ENCODE results near the gene ST7. TPM values are rescaled to one million over a fixed set of nuclear protein-coding genes. Genes with fewer than 3 reads are reported as not detected.

Gene ST7
- total RNA-seq, 1 experiment from 2014 or later = 12.9 TPM

- Histone ChIP-seq H2BK5ac (ENCODE audit: insufficient read length, low read length) (no peak overlapping the region), H2BK120ac (ENCODE audit: low read depth, low read length, poor library complexity, severe bottlenecking) (no peak overlapping the region), H4K8ac (replicated peaks; ENCODE audit: insufficient read length, low read depth, low read length) (no peak overlapping the region), H3K27ac (ENCODE audit: insufficient read length, low read depth, low read length) (no peak overlapping the region), H4K5ac (ENCODE audit: insufficient read length, low read depth, low read length) (no peak overlapping the region), H3K9ac (ENCODE audit: extremely low read depth, insufficient read length, low read length) (no peak overlapping the region), H3K79me2 (ENCODE audit: insufficient read depth, low read length) (no peaks in the 10 kb centered on the region), H3T11ph (ENCODE audit: low read length) (no peak overlapping the region), H2BK15ac (ENCODE audit: low read depth, low read length) (no peak overlapping the region), H3K23me2 (ENCODE audit: insufficient read length, low read depth, low read length, poor library complexity, severe bottlenecking) (no peaks in the 10 kb centered on the region), H2BK12ac (ENCODE audit: insufficient read length, low read depth, low read length) (no peak overlapping the region), H3K56ac (ENCODE audit: insufficient read length, low read depth, low read length) (no peak overlapping the region), H4K91ac (ENCODE audit: insufficient read length, low read depth, low read length) (no peak overlapping the region), H3K27me3 (ENCODE audit: insufficient read depth, low read length) (no peaks in the 10 kb centered on the region), H4K20me1 (ENCODE audit: control insufficient read depth, insufficient read depth, insufficient read length) (no peaks in the 10 kb centered on the region), H3K9me3 (ENCODE audit: control insufficient read depth, low read depth, low read length) (no peaks in the 10 kb centered on the region), H3K4me1 (ENCODE audit: insufficient read depth, low read length) (no peaks in the 10 kb centered on the region), H3K4ac (ENCODE audit: low read depth, low read length) (no peak overlapping the region), H3K23ac (ENCODE audit: insufficient read length, low read depth, low read length) (no peak overlapping the region), H3K14ac (ENCODE audit: insufficient read depth, low read length) (no peak overlapping the region), H3K79me1 (ENCODE audit: insufficient read depth, low read depth, low read length, poor library complexity, severe bottlenecking) (no peaks in the 10 kb centered on the region), H3K18ac (ENCODE audit: insufficient read length, low read depth, low read length) (no peak overlapping the region), H2AK5ac (ENCODE audit: insufficient read length, low read length) (no peak overlapping the region), H2AFZ (ENCODE audit: low read length) (no peak overlapping the region), H2BK20ac (ENCODE audit: low read depth, low read length, poor library complexity, severe bottlenecking) (no peak overlapping the region), H3K4me2 (ENCODE audit: insufficient read depth, insufficient read length, low read length) (no peak overlapping the region)
- Mint-ChIP-seq H3K27me3 (ENCODE audit: low read depth) (no peaks in the 10 kb centered on the region), H3K9me3 (peaks cover 0 to 6% of the 10 kb centered on the region in 2 experiments; a peak in 2 of 5 replicates), H3K4me3 (no peak overlapping the region), H3K36me3 (ENCODE audit: insufficient read depth in 1 of 3, low read depth in 3 of 3) (peaks cover 0 to 5% (median 0%) of the 10 kb centered on the region in 3 experiments; a peak in 1 of 7 replicates), H3K27ac (no peak overlapping the region), H3K4me1 (peaks cover 1 to 2% of the 10 kb centered on the region in 2 experiments; a peak in 2 of 4 replicates)
- no peak for DNase-seq
- WGBS (ENCODE audit: extremely low coverage, insufficient read length, low lambda C conversion rate) = no CpG with 5 or more reads among the region's 5 CpGs
- TF ChIP-seq CTCF (conservative IDR thresholded peaks at IDR 0.05) = no peak
These were observed 95.0 kb downstream of the ST7 start for GRCh38 chr7:117048114-117048866.
